Osteocyte (in vitro differentiated cells): ENCODE measurements around the gene M1AP. TPM values are rescaled to one million over a fixed set of nuclear protein-coding genes. Genes with fewer than 3 reads are reported as not detected.

Source experiments
- DNase-seq: peaks from one replicate; pipeline ENCODE4 v3.0.0; 2021; ENCODE audit warnings: mixed read lengths; ENCODE audit not compliant: unreplicated experiment; ENCODE audit errors: extremely low spot score
- H3K27ac Mint-ChIP-seq: one replicate; pipeline ENCODE4 v1.8.0; 2021; ENCODE audit warnings: mild to moderate bottlenecking, mixed read lengths; ENCODE audit not compliant: unreplicated experiment
- H3K27me3 Mint-ChIP-seq: one replicate; pipeline ENCODE4 v1.8.0; 2021; ENCODE audit warnings: mixed read lengths; ENCODE audit not compliant: unreplicated experiment
- H3K36me3 Mint-ChIP-seq: one replicate; pipeline ENCODE4 v1.8.0; 2021; ENCODE audit warnings: mixed read lengths; ENCODE audit not compliant: unreplicated experiment
- H3K4me1 Mint-ChIP-seq: one replicate; pipeline ENCODE4 v1.8.0; 2021; ENCODE audit warnings: mixed read lengths; ENCODE audit not compliant: unreplicated experiment
- H3K4me3 Mint-ChIP-seq: one replicate; pipeline ENCODE4 v1.8.0; 2021; ENCODE audit warnings: mild to moderate bottlenecking, moderate library complexity, mixed read lengths; ENCODE audit not compliant: unreplicated experiment
- H3K9me3 Mint-ChIP-seq: one replicate; pipeline ENCODE4 v1.8.0; 2021; ENCODE audit warnings: mixed read lengths; ENCODE audit not compliant: unreplicated experiment
- CTCF ChIP-seq: fragments of 200-600 bp; sonication (generic); IDR thresholded peaks from 2 replicates; pipeline ENCODE4 v1.5.0; 2021; ENCODE audit warnings: antibody characterized with exemption, mild to moderate bottlenecking, moderate library complexity
- total RNA-seq: library from RNA; stranded (reverse); gene quantifications from 2 replicates; pipeline ENCODE4 v1.2.1, GENCODE V29; 2021

The M1AP gene
- total RNA-seq, 1 donor from 2014 or later: not detected

GRCh38 chr2:74599676-74600075 is 48.5 kb downstream of the M1AP start:
- TF ChIP-seq CTCF: no peak
- Mint-ChIP-seq H3K36me3 (no peaks in the 10 kb centered on the region), H3K27ac (no peak overlapping the region), H3K4me3 (no peak overlapping the region), H3K27me3 (peaks cover 78% of the 10 kb centered on the region), H3K9me3 (no peaks in the 10 kb centered on the region), H3K4me1 (no peaks in the 10 kb centered on the region)
- DNase-seq: no peak

GRCh38 chr2:74597410-74597809 is 50.7 kb downstream of the M1AP start:
- no peak for DNase-seq
- H3K36me3 Mint-ChIP-seq: no peaks in the 10 kb centered on the region
- H3K4me1 Mint-ChIP-seq: no peaks in the 10 kb centered on the region
- H3K9me3 Mint-ChIP-seq: no peaks in the 10 kb centered on the region
- TF ChIP-seq CTCF: no peak
- H3K27ac Mint-ChIP-seq: no peak overlapping the region
- peaks cover 71% of the 10 kb centered on the region for H3K27me3 Mint-ChIP-seq
- H3K4me3 Mint-ChIP-seq: no peak overlapping the region

- Mint-ChIP-seq H3K9me3 (no peaks in the 10 kb centered on the region), H3K4me1 (no peaks in the 10 kb centered on the region), H3K27me3 (peaks cover 69% of the 10 kb centered on the region), H3K27ac (no peak overlapping the region), H3K36me3 (no peaks in the 10 kb centered on the region), H3K4me3 (no peak overlapping the region)
- no peak for TF ChIP-seq CTCF
- no peak for DNase-seq
Observed at GRCh38 chr2:74596584-74596983, 51.5 kb downstream of the M1AP start.

DNA sequence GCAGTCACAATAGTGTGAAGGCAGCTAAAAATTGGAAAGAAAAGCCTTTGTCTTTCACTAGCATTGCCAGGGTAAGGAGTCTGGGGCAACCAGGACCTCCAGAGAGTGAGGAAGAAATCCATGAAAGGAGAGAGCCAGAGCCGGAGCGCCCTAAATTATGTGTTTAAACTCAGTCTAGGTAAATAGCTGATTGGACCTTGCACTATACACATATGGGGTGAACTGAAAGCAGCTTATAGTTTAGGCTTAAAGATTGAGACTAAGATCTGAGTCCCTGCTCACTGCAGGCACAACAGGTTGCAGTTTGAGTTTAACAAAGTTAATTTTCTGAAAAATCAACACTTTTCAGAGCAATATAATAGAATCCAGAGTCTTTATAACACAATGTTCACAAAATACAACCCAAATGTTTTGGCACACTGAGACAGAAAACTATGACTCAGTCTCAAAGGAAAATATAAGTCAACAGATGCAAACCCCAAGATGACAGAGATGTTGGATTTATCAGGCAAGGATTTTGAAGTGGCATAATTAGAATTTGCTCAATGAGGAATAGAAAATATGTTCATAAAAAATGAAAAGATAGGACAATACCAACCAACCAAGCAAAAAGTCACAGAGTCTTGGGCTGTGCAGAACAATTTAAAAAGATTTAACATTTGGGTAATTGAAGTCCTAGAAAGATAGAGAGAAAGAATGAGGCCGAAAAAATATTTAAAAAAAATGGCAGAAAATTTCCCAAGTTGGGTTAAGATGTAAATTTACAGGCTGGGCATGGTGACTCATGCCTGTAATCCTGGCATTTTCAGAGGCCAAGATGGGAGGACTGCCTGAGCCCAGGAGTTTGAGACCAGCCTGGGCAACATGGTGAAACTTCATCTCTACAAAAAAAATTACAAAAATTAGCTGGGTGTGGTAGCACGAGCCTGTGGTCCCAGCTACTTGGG is 54.0 kb downstream of the M1AP start:
- Mint-ChIP-seq H3K4me1 (no peaks in the 10 kb centered on the region), H3K27ac (no peak overlapping the region), H3K27me3 (peaks cover 71% of the 10 kb centered on the region), H3K36me3 (no peaks in the 10 kb centered on the region), H3K4me3 (no peak overlapping the region), H3K9me3 (no peaks in the 10 kb centered on the region)
- DNase-seq: no peak
- no peak for TF ChIP-seq CTCF

GRCh38 chr2:74588664-74589063 is 59.5 kb downstream of the M1AP start:
- Mint-ChIP-seq H3K27ac (no peak overlapping the region), H3K36me3 (no peaks in the 10 kb centered on the region), H3K9me3 (no peaks in the 10 kb centered on the region), H3K4me3 (no peak overlapping the region), H3K4me1 (peaks cover 17% of the 10 kb centered on the region), H3K27me3 (peaks cover 39% of the 10 kb centered on the region)
- no peak for TF ChIP-seq CTCF
- no peak for DNase-seq
